H1 (cell line): ENCODE results near the gene DISC1. TPM values are rescaled to one million over a fixed set of nuclear protein-coding genes. Genes with fewer than 3 reads are reported as not detected.

Experiments used
- BACH1 ChIP-seq: IDR thresholded peaks from 2 replicates; pipeline ENCODE4 v1.6.1; 2012; ENCODE audit warnings: low read length, improper control_type of control experiment
- BRCA1 ChIP-seq: IDR thresholded peaks from 2 replicates; pipeline ENCODE4 v1.6.1; 2012; ENCODE audit warnings: low read depth, low read length, improper control_type of control experiment
- MAFK ChIP-seq: IDR thresholded peaks from 2 replicates; pipeline ENCODE4 v1.6.1; 2012; ENCODE audit warnings: low read depth, mild to moderate bottlenecking, improper control_type of control experiment, low read length
- POU5F1 ChIP-seq: IDR thresholded peaks from 2 replicates; pipeline ENCODE4 v1.6.1; 2011; ENCODE audit warnings: low read depth, mild to moderate bottlenecking, low read length, moderate library complexity
- polyA plus RNA-seq, 7 experiments: library from polyadenylated mRNA; depleted of rRNA in 3 of 7; stranded (reverse) in 5 of 7; unstranded in 2 of 7; fragments of >200 nt in 5 of 7; fragments of 200-250 nt in 2 of 7; gene quantifications; 1 replicate in 5 of 7; 2 replicates in 1 of 7; 4 replicates in 1 of 7; pipeline versions ENCODE4 v1.2.1 to v1.2.3, GENCODE V29; 2011 to 2013; ENCODE audit warnings: missing spikeins in 2 of 7, mixed read lengths in 2 of 7
- total RNA-seq: library from RNA; stranded (reverse); fragmentation: NEBNext Ultra II Directional; extraction: Animal tissue kit (Norgen Biotek cat#: 25700); gene quantifications from 2 replicates; pipeline ENCODE4 v1.2.1, GENCODE V29; 2021

DISC1 gene
- total and polyA plus RNA-seq, 2 of the 8 experiments (the other 6 are each of a cell fraction or from before 2014, with no cell fraction given), result 1.1 to 3.5 TPM

DNA sequence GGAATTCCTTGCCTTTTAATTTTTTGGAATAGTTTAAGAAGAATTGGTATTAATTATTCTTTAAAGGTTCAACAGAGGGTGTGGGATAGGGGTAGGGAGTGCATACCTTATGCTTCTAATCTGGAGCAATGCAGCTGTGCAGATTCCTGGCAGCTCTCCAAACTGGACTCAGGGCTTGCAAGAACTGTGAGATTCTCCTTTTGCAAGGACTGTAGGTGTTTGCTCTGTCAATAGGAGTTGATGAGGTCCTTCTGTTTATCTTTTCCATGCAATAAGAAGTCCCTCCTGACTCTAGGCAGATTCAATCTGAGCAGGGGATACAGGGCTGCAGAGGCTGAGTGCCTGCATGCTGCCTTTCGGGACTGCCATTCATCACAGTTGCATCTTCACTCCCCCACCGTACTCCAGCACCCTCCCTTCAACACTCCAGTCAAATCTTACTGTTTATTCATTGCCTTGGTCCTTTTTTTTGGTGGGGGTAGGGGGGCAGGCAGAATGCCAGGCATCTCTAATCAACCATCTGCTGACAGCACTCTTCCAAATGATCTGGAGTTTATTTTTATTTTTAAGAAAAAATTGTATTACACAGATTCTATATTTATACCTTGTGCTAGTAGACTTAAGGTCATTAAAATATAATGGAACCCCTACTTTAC is 122.3 kb downstream of the DISC1 start (continued):
- TF ChIP-seq BACH1, result no peak
- no peak for TF ChIP-seq POU5F1
- no peak for TF ChIP-seq MAFK
- TF ChIP-seq BRCA1, result no peak
